GM18505 (cell line): ENCODE data around the gene CHTF18.
"Not testable (repeated sequence)": the region's sequence is repeated elsewhere in the genome, so short reads cannot be mapped to it uniquely, and the experiment has no call there.

ENCODE experiments used
- ATAC-seq: cut with Tn5 transposase; IDR thresholded peaks from one replicate; pipeline ENCODE4 v1.9.1; 2021; ENCODE audit not compliant: unreplicated experiment
- POLR2A ChIP-seq: IDR thresholded peaks from 4 replicates; pipeline ENCODE4 v1.6.1; 2011; ENCODE audit warnings: borderline replicate concordance; ENCODE audit not compliant: insufficient read depth, insufficient read length; ENCODE audit errors: extremely low read depth

The CHTF18 gene

DNA sequence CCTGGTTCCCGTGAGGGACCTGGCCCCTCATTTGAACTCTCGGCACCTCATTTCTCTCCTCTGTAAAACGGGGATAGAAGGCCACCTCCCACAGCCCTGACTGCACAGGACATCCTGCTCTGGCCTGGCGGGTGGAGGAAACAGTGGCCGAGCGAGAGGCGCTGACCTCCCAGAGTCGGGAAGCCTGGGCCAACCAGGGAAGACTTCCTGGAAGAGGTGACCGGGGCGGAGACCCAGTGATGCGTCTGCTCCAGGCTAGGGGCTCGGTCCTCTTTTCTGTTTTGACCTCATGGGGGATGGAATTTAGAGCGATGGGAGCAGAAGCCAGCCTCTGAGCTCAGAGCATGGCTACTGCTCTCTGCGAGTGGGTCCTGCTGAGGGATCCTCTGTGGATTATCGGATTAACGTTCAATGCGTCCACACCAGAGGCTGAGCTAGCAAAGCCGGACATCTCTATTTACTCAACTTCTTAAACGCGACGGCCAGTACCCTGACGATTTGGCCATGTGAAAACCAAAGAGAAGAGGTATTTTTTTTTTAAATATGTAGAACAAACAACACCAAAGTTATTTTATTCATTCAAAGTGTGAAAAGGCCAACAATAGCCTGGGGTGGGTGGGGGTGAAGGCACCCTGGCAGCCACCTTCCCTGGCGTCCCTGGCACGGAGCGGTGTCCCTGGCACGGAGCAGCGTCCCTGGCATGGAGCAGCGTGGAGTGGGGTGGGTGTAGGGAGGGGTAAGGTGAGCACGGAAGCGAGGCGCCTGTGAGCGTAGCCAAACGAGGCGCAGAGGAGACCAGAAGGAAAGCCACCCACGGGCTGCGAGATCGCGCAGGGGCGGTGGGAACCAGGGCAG is 37.0 kb upstream of the CHTF18 start:
- ATAC-seq, result no peak
- TF ChIP-seq POLR2A, result no peak

DNA sequence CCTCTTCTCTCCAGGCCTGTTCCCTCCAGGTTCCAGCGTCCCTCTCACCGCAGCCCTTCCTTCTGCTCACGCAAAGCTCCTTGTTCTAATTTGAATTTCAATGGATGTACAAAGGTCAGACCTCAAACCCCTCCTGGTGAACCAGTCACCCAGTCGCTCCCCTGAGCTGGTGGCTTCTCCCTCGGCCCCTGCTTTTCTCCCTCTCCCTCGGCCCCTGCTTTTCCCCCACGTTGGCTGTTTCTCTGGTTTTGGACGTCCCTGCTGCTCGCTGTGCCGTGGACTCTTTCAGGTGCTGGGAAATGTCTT is 36.5 kb upstream of the CHTF18 start:
- no peak for ATAC-seq
- no peak for TF ChIP-seq POLR2A

- not testable (repeated sequence) for ATAC-seq
These were observed 34.3 kb upstream of the CHTF18 start for GRCh38 chr16:754121-754607.

DNA sequence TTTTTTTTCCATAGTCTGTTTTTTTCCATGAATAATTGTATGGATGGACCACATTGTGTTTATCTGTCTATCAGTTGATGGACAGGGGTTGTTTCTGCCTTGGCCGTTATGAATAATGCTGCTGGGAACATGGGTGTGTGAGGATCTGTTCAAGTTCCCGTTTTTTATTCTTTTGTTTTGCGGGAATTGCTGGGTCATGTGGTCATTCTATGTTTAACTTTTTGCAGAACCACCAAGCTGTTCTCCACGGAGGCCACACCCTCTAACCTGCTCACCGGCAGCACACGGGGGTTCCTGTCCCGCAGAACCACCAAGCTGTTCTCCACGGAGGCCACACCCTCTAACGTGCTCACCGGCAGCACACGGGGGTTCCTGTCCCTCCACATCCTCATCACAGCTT is 33.8 kb upstream of the CHTF18 start:
- no peak for TF ChIP-seq POLR2A
- ATAC-seq, result no peak

DNA sequence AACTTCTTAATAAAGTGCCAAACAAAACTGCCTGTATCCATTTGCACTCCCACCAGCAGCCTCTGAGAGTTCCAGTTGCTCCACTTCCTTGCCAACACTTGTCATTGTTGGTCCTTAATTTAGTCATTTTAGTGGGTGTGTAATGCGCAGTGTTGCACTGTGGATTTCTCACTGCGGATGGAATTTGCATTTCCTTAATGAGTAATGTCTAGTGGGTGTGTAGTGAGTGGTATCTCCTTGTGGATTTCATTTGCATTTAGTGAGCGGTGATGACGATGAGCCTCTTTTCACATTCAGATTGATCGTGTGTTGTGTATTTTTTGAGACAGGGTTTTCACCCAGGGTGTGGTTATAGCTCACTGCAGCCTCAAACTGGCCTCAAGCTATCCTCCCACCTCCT is 32.0 kb upstream of the CHTF18 start:
- TF ChIP-seq POLR2A, result no peak
- ATAC-seq, result no peak

- ATAC-seq, result no peak
- no peak for TF ChIP-seq POLR2A
These were observed 29.1 kb upstream of the CHTF18 start for GRCh38 chr16:759110-759910.

DNA sequence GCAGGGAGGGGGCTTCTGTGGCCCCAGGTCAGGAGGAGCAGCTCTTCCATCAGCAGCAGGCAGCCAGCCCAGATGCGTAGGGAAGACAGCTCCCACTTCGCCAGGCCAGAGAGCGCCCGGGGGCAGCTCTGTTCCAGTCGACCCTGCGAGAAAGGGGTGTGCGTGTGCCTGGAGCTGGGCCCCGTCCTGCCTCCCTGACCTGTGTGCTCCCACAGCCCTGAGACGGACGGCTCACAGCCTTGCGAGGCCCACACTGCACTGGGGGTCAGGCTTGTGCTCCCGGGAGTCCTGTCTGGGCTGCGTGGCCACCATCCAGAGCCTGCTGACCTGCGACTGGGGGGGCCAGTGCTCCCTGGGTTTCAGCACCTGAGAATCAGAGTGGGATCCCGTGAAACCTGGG is 28.4 kb upstream of the CHTF18 start:
- no peak for TF ChIP-seq POLR2A
- no peak for ATAC-seq

GRCh38 chr16:760545-761343 is 27.7 kb upstream of the CHTF18 start, which contains the start of gene MSLN:
Gene MSLN (plus strand): TSS chr16:760734. CDS start chr16:762681, 1,947 bp downstream.
- no peak for TF ChIP-seq POLR2A
- ATAC-seq, result no peak

DNA sequence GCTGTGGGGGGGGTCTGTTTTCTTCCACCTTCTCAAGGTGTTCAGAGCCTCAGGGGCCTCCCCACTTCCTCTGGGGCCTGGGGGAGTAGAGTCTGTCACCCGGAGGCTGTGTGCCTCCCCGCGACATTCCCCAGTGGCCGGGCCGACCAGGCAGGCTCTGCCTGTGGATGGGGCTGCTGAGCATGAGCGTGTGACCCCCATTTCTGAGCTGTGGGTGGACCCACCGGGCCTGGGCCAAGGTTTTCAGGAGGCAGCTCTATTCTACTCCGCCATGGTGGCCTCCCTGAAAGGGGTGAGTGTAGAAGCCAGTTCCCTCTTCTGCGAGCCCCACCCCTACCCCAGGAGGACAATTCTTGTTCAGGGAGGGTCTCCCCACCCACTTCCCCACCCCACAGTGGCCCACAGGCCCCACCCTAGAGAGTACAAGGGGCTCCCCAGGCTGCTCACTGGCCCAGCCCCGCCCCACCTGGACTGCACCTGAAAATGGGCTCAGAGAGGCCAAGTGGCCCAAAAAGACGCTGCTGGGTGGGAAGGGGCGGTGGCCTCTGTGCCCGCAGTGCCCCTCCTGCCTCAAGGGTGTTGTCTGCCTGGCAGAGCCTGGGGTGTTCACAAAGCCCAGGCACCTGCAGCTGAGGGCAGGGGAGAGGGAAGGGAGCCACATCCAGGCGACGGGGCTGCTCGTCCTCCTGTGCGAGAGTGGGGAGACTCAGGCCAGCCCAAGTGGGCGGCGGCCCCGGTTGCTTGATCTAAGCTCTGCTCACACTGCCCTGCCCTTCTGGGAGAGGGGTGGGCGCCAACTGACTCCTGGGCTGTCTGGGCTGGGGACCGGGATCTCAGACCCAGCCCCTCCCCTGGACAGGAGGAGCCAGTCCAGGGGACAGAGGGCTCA is 26.6 kb upstream of the CHTF18 start:
- no peak for TF ChIP-seq POLR2A
- no peak for ATAC-seq

DNA sequence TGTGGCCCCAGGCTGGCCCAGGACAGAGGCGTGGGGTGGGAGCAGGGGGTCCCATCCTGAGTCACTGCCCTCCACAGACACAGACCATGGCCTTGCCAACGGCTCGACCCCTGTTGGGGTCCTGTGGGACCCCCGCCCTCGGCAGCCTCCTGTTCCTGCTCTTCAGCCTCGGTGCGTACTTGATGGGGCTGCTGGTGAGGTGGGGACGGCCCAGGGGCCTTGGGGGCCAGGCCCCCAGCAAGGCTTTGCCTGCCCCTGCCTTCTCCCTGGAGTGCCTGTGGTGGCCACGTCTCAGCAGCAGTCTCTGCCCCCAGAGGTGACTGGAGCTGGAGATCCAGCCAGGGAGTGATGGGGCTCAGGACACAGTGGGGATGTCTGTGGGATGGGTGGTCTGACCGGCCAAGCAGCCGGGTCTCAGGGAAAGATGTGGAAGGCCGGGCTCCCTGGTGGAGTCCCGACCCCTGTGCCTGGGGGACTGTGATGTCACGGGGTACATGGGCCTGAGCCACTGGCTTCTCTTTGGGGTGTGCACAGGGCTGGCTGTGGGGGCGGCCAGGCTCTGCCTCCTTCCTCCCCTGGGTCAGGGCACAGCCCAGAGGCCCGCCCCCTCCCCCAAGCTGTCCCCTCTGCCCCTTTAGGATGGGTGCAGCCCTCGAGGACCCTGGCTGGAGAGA is 25.7 kb upstream of the CHTF18 start:
- no peak for ATAC-seq

GRCh38 chr16:763369-764183 is 24.8 kb upstream of the CHTF18 start:
- no peak for ATAC-seq

More for the DNA sequence above, 25.7 kb upstream of the CHTF18 start:
- TF ChIP-seq POLR2A, result no peak

More at GRCh38 chr16:763369-764183, 24.8 kb upstream of the CHTF18 start:
- no peak for TF ChIP-seq POLR2A
